Fibroblast of skin of left biceps (primary cell): ENCODE data around the gene TP73.

ENCODE experiments used
- DNase-seq, 2 experiments: peaks; one replicate each; pipeline ENCODE4 v3.0.0-alpha.2; 2013; ENCODE audit warnings: low read depth in 2 of 2

The TP73 gene

GRCh38 chr1:3634059-3634800, 18.1 kb upstream of the TP73 start:
- no peak for DNase-seq

- DNase-seq: no peak
Measured at GRCh38 chr1:3636080-3636479, 16.2 kb upstream of the TP73 start.

GRCh38 chr1:3636531-3636930, 15.8 kb upstream of the TP73 start:
- no peak for DNase-seq

GRCh38 chr1:3638027-3638426, 14.3 kb upstream of the TP73 start:
- DNase-seq: no peak

GRCh38 chr1:3638676-3639075, 13.6 kb upstream of the TP73 start:
- no peak for DNase-seq

GRCh38 chr1:3639397-3639911, 12.9 kb upstream of the TP73 start:
- DNase-seq: no peak

GRCh38 chr1:3640121-3640837, 12.0 kb upstream of the TP73 start:
- no peak for DNase-seq

GRCh38 chr1:3641046-3641760, 11.1 kb upstream of the TP73 start:
- DNase-seq: no peak

- DNase-seq: no peak
Measured at GRCh38 chr1:3641816-3642215, 10.5 kb upstream of the TP73 start.

- no peak for DNase-seq
Measured at GRCh38 chr1:3642919-3643675, 9.2 kb upstream of the TP73 start.

- DNase-seq: no peak
Measured at GRCh38 chr1:3644273-3644672, 8.0 kb upstream of the TP73 start.

- DNase-seq: no peak
Measured at GRCh38 chr1:3645247-3645646, 7.1 kb upstream of the TP73 start.

- DNase-seq: no peak
Measured at GRCh38 chr1:3645666-3646355, 6.5 kb upstream of the TP73 start.

GRCh38 chr1:3646596-3646995, 5.7 kb upstream of the TP73 start:
- DNase-seq: no peak

GRCh38 chr1:3649342-3650247, 2.7 kb upstream of the TP73 start, which contains the start of gene WRAP73:
WRAP73 (minus strand) TSS chr1:3650103; CDS start chr1:3649999, 104 bp downstream.
- DNase-seq: peak; percentile 63 to 64

GRCh38 chr1:3650248-3651025, 1.9 kb upstream of the TP73 start:
- DNase-seq: no peak

- no peak for DNase-seq
Measured at GRCh38 chr1:3651026-3651929, 1.0 kb upstream of the TP73 start.
